Measurements from ENCODE around the gene PDE4DIP. TPM values are rescaled to one million over a fixed set of nuclear protein-coding genes. Genes with fewer than 3 reads are reported as not detected.
"Not testable (repeated sequence)": the region's sequence is repeated elsewhere in the genome, so short reads cannot be mapped to it uniquely, and the experiment has no call there.

PDE4DIP gene
- total RNA-seq = 10 to 100 TPM; 21.0 to 21.9 TPM

DNA sequence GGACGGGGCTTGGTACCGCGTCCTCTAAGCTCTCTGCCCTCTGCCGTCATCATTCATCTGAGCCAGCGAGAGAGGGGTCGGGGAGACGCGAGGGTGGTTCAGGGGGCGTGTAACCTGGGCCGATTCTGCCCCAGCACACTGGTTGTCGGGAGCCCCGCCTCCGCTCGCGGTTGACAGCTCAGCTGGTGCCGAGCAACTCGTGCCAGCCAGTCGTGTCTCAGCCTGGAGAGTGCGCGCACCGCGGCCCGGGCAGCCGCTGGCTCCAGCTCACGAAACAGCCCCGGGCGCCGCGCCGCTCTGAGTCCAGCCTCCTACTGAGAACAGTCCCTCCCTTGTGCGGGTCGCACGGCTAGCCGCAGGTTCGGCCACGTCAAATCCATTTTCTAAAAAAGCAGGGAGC lies at the start of gene PDE4DIP:
TSS of gene PDE4DIP (plus strand) at position 209 of the 400 bp plus-strand sequence. CDS start 347 bp downstream, outside the sequence.
- H3K9me3 Mint-ChIP-seq (ENCODE audit: low read depth); H3K27ac Mint-ChIP-seq; H3K36me3 Mint-ChIP-seq (ENCODE audit: low read depth); H3K27me3 Mint-ChIP-seq; POLR2A ChIA-PET; CTCF ChIA-PET; H3K4me1 Mint-ChIP-seq; intact Hi-C loops (cut with DNase I, micrococcal nuclease): not testable (repeated sequence)
- H3K4me3 Mint-ChIP-seq = peak within 1 kb of the TSS; percentile 44
- DNase-seq (peak; percentile 39), ATAC-seq (peak; percentile 82)

DNA sequence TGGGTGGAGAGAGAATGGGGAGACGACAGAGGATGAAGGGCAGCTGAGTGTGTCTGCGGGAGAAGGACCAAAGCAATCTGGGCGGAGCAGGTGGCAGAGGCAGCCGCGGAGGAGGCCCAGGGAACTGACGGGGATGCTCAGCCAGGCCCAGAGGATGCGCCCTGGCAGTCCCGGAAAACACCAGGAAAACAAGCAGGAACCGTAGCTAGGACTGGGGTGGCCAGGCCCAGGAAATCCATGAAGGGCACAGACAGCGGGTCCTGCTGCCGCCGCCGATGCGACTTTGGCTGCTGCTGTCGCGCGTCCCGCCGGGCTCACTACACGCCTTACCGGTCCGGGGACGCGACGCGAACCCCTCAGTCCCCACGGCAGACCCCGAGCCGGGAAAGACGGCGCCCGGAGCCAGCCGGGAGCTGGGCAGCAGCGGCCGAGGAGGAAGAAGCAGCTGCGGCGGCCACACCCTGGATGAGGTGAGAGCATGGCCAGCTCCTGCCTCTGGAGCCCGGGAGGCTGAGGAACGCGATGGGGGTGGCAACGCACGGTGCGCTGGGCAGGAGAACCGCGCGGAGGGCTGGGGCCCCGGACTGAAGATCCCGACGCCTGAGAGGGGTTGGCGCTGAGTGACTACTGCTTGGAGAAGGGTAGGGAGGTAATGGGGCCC lies 35.8 kb upstream of the PDE4DIP start:
- H3K9me3 Mint-ChIP-seq (ENCODE audit: low read depth); POLR2A ChIA-PET; CTCF ChIA-PET; H3K36me3 Mint-ChIP-seq (ENCODE audit: low read depth); intact Hi-C loops (cut with DNase I, micrococcal nuclease); H3K27me3 Mint-ChIP-seq; ATAC-seq; H3K4me3 Mint-ChIP-seq; DNase-seq; H3K27ac Mint-ChIP-seq; H3K4me1 Mint-ChIP-seq: not testable (repeated sequence)

DNA sequence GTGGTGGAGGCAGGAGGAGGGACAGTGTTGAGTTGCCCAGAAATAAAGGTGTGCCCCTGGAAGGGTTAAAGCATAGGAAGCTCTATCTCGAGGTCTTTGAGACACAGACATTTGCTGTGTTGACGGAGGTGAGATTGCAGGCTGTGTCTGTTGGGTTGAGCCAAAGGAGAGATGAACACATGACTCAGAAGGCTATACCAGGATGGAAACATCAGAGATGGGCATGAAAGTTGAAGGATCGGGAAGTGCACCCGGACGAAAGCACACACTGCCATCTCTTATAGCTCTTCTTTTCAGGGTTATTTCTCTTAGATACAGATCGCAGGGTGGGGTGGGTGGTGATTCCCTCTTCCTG lies 35.3 kb upstream of the PDE4DIP start:
- DNase-seq; H3K27me3 Mint-ChIP-seq; POLR2A ChIA-PET; H3K4me1 Mint-ChIP-seq; intact Hi-C loops (cut with DNase I, micrococcal nuclease); H3K27ac Mint-ChIP-seq; H3K36me3 Mint-ChIP-seq (ENCODE audit: low read depth); ATAC-seq; CTCF ChIA-PET; H3K4me3 Mint-ChIP-seq; H3K9me3 Mint-ChIP-seq (ENCODE audit: low read depth): not testable (repeated sequence)

DNA sequence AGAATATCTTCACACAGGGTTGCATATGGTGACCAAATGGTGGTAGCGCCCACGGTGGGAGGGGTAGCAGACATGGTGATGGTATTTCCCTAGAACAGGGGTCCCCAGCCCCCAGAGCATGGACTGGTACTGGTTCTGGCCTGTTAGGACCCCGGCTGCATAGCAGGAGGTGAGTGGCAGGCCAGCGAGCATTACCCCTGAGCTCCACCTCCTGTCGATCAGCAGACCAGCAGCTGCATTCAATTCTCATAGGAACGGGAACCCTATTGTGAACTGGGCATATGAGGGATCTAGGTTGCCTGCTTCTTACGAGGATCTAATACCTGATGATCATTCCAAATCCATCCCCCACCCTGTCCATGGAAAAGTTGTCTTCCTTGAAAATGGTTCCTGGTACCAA lies 22.0 kb upstream of the PDE4DIP start:
- H3K36me3 Mint-ChIP-seq (ENCODE audit: low read depth); H3K9me3 Mint-ChIP-seq (ENCODE audit: low read depth); H3K27ac Mint-ChIP-seq; H3K4me1 Mint-ChIP-seq; POLR2A ChIA-PET; H3K4me3 Mint-ChIP-seq; CTCF ChIA-PET; DNase-seq; H3K27me3 Mint-ChIP-seq; intact Hi-C loops (cut with DNase I, micrococcal nuclease); ATAC-seq: not testable (repeated sequence)

DNA sequence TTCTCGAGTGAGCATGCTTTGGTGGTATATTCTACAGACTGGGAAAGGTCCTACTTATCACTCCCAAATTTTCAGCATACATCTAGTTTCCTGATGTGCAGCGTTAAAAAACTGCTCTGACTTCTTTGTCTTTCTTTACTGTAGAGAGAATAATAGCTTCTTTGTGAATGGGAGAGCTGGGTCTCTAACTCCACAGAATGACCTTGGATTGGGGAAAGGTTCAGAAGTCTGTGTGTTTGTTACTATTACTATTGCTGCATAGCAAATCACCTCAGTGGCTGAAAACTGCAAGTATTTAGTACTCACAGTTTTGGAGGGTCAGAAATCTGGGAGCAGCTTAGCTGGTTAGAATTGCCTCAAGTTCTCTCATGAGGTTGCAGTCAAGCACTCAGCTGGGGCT lies 20.4 kb upstream of the PDE4DIP start:
- H3K27me3 Mint-ChIP-seq; H3K9me3 Mint-ChIP-seq (ENCODE audit: low read depth); H3K36me3 Mint-ChIP-seq (ENCODE audit: low read depth); H3K4me3 Mint-ChIP-seq; H3K4me1 Mint-ChIP-seq; POLR2A ChIA-PET; intact Hi-C loops (cut with DNase I, micrococcal nuclease); DNase-seq; CTCF ChIA-PET; H3K27ac Mint-ChIP-seq; ATAC-seq: not testable (repeated sequence)

DNA sequence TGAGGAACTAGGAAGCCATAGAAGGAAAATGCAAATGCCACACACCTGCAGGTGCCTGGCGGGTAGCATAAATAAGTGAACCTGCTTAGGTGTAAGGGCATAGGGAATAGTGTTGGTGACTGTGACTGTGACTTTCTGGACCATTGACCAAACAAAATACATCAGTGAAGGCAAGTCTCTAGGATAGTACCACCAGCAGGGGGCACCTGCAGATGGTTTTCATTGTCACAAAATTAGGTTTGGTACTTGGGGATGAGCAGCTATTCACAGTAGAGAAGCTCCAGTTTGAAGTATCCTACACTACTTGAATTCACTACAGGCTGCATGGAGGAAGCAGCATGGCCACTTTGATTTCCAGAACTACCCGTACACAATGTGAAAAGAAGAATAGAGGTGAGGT lies 19.2 kb upstream of the PDE4DIP start:
- peak; percentile 60 for ATAC-seq
- H3K9me3 Mint-ChIP-seq (ENCODE audit: low read depth); H3K36me3 Mint-ChIP-seq (ENCODE audit: low read depth); DNase-seq; H3K27ac Mint-ChIP-seq; H3K4me3 Mint-ChIP-seq; intact Hi-C loops (cut with DNase I, micrococcal nuclease); H3K4me1 Mint-ChIP-seq; CTCF ChIA-PET; POLR2A ChIA-PET; H3K27me3 Mint-ChIP-seq: not testable (repeated sequence)

DNA sequence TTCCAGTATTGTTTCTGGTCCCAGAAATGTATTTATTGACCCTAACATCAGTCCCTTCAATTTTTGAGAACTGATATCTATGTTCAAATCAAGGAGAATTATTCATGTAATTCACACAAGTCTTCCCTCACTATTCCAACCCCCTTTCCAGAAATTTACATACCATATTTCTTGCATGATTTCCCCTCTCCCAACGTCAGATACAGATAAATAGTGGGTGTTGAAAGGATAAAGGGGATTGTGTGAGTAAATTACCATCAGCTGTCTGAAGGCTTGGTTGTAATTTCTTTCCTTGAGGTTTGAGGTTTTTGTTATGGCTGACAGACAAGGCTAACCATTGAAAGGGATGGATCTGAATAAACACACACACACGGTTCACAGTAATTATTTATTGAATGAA lies 15.7 kb upstream of the PDE4DIP start:
- H3K27me3 Mint-ChIP-seq; CTCF ChIA-PET; POLR2A ChIA-PET; ATAC-seq; H3K36me3 Mint-ChIP-seq (ENCODE audit: low read depth); H3K9me3 Mint-ChIP-seq (ENCODE audit: low read depth); H3K4me1 Mint-ChIP-seq; intact Hi-C loops (cut with DNase I, micrococcal nuclease); DNase-seq; H3K4me3 Mint-ChIP-seq; H3K27ac Mint-ChIP-seq: not testable (repeated sequence)

DNA sequence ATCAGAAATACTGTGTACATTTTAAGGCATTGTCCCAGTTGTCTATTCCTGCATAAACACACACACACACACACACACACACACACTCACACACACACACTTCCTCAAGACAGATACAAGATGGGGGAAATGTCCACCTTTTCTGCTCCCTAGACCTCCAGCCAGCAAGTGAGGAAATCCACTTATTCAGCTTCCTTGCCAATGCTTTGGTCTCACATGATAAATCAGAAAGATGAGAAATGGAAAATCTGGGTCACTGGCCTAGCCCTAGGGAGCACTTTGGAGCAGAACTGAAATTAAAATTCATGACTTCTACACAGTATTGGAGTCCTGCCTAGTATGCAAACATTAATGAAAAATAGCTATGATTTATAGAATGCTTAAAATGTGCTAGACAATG lies 15.3 kb upstream of the PDE4DIP start:
- intact Hi-C loops (cut with DNase I, micrococcal nuclease); ATAC-seq; H3K4me3 Mint-ChIP-seq; H3K36me3 Mint-ChIP-seq (ENCODE audit: low read depth); CTCF ChIA-PET; H3K27ac Mint-ChIP-seq; POLR2A ChIA-PET; H3K4me1 Mint-ChIP-seq; H3K9me3 Mint-ChIP-seq (ENCODE audit: low read depth); H3K27me3 Mint-ChIP-seq; DNase-seq: not testable (repeated sequence)

DNA sequence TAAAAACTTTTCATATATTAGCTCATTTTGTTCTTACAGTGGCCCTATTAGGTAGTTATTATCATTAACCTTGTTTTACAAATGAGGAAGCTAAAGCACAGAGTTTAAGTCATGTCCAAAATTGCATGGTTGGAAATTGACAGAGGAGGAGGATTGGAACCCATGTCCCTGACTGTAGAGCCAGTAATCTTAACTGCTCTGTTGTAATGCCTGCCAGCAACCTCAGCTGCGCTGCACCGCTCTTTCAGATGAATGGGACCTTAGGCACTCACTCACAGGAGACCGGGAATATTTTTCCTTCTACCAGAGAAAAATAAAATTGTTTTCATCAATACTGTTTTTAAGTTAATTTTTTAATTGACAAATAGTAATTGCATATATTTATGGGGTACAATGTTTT lies 14.9 kb upstream of the PDE4DIP start:
- DNase-seq; H3K4me3 Mint-ChIP-seq; H3K27me3 Mint-ChIP-seq; CTCF ChIA-PET; H3K9me3 Mint-ChIP-seq (ENCODE audit: low read depth); H3K4me1 Mint-ChIP-seq; H3K27ac Mint-ChIP-seq; H3K36me3 Mint-ChIP-seq (ENCODE audit: low read depth); intact Hi-C loops (cut with DNase I, micrococcal nuclease); POLR2A ChIA-PET; ATAC-seq: not testable (repeated sequence)

DNA sequence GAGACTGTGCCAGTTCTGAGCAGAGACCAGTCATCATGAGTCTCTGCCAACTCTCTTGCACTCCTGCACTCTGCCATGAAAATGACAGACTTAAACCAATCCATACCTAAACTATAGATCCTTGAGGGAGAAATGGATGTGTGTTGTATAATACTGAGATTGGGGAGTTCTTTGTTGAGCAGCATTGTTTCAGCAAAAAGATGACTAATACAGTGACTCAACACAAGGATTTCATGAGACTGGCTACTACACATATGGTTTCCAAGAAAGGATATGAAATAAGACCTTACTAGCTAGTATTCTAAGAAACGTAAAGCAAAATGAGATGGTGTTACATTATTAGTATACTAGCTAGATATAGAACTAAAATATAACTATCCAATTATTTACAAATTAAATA lies 3.0 kb upstream of the PDE4DIP start:
- H3K27me3 Mint-ChIP-seq; H3K4me3 Mint-ChIP-seq; CTCF ChIA-PET; intact Hi-C loops (cut with DNase I, micrococcal nuclease); DNase-seq; H3K27ac Mint-ChIP-seq; H3K9me3 Mint-ChIP-seq (ENCODE audit: low read depth); H3K4me1 Mint-ChIP-seq; POLR2A ChIA-PET; H3K36me3 Mint-ChIP-seq (ENCODE audit: low read depth): not testable (repeated sequence)
- ATAC-seq = peak; percentile 80

DNA sequence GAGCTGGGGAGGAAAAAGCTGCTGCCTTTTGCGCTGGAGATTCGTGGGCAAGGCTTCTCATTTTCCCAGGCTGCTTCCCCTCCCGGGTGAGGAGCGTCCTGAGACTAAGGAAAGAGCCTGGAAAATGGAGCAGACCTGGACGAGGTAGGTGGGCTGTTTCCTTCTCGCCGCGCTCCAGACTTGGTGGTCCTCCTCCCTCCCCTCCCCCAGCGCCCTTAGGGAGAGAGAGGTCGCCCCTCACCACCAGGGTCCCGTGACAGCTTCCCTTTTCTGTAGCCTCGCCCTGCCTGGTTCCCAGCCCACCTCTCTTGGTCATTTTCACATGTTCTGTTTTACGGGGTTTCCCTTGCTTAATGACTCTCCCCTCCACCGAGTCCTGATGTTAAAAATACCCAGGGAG lies 423 bp downstream of the PDE4DIP start:
- ATAC-seq = peak; percentile 6

DNA sequence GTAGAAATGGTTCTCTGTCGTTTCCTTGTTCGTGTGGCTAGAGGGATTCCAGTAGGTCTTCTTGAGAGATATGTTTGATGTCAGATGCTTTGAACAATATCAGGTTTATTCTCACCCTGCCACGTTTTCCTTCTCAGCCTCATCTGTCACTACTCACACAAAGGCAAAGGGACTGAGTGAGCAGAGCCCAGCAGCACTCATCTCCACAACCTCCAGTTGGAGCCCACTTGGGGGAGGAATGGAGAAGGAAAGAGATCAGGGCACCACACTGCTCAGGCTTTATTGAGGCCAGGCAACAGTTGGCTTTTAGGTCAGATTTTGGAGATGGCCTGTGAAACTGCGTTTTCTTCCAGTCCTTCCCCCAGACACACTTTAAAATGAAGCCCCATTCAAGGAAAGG lies 840 bp downstream of the PDE4DIP start:
- H3K27ac Mint-ChIP-seq; DNase-seq; H3K4me1 Mint-ChIP-seq; POLR2A ChIA-PET; H3K9me3 Mint-ChIP-seq (ENCODE audit: low read depth); H3K27me3 Mint-ChIP-seq; CTCF ChIA-PET; intact Hi-C loops (cut with DNase I, micrococcal nuclease); H3K4me3 Mint-ChIP-seq; H3K36me3 Mint-ChIP-seq (ENCODE audit: low read depth): not testable (repeated sequence)
- peak; percentile 12 for ATAC-seq

More for the DNA sequence above, 423 bp downstream of the PDE4DIP start:
- H3K27ac Mint-ChIP-seq; CTCF ChIA-PET; DNase-seq; H3K4me3 Mint-ChIP-seq; H3K36me3 Mint-ChIP-seq (ENCODE audit: low read depth); POLR2A ChIA-PET; H3K9me3 Mint-ChIP-seq (ENCODE audit: low read depth); intact Hi-C loops (cut with DNase I, micrococcal nuclease); H3K4me1 Mint-ChIP-seq; H3K27me3 Mint-ChIP-seq: not testable (repeated sequence)

DNA sequence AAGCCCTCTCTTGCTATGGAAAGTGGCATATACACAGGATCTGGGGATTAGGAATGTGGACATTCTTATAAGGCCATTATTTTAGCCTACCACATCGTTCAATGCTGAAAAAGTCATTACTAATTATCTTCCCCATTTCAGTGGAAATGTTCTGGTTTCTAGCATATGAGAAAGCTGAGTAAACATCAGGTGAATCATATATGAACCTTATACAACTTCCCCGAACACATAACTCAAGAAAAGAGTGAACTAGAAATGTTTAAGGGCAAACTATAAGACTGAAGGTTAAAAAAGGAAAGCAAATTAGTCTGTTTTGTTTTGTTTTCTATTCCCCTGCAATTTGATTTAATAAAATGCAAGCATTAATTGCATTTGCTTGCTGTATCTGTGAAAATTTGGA lies 6.1 kb downstream of the PDE4DIP start:
- CTCF ChIA-PET; H3K4me3 Mint-ChIP-seq; POLR2A ChIA-PET; H3K36me3 Mint-ChIP-seq (ENCODE audit: low read depth); H3K9me3 Mint-ChIP-seq (ENCODE audit: low read depth); H3K27ac Mint-ChIP-seq; intact Hi-C loops (cut with DNase I, micrococcal nuclease); H3K4me1 Mint-ChIP-seq; ATAC-seq; H3K27me3 Mint-ChIP-seq; DNase-seq: not testable (repeated sequence)

All from activated CD4-positive, alpha-beta T cell treated with anti-CD3 and anti-CD28 coated beads for 36 hours (primary cell).